AG09319 (cell line): ENCODE data around the gene TCF4.

ENCODE experiments used
- DNase-seq: peaks from one replicate; pipeline ENCODE4 v3.0.0-alpha.2; 2010; ENCODE audit warnings: low read depth; ENCODE audit errors: extremely low read depth
- CTCF ChIP-seq: IDR thresholded peaks from 2 replicates; pipeline ENCODE4 v1.5.1; 2011; ENCODE audit warnings: low read depth, mild to moderate bottlenecking, inconsistent platforms, low read length, moderate library complexity

Gene TCF4

GRCh38 chr18:55430026-55430425, 158.0 kb downstream of the TCF4 start:
- TF ChIP-seq CTCF, result no peak
- no peak for DNase-seq

- no peak for DNase-seq
- TF ChIP-seq CTCF, result no peak
Measured at GRCh38 chr18:55427951-55428350, 160.0 kb downstream of the TCF4 start.

GRCh38 chr18:55425698-55426097, 162.3 kb downstream of the TCF4 start:
- DNase-seq, result no peak
- TF ChIP-seq CTCF, result no peak

- no peak for TF ChIP-seq CTCF
- DNase-seq, result no peak
Measured at GRCh38 chr18:55422456-55423180, 165.4 kb downstream of the TCF4 start.

GRCh38 chr18:55421615-55422419, 166.2 kb downstream of the TCF4 start:
- no peak for DNase-seq
- no peak for TF ChIP-seq CTCF

GRCh38 chr18:55421308-55421614, 166.7 kb downstream of the TCF4 start:
- no peak for DNase-seq
- no peak for TF ChIP-seq CTCF

- no peak for TF ChIP-seq CTCF
- DNase-seq, result no peak
Measured at GRCh38 chr18:55420665-55421307, 167.2 kb downstream of the TCF4 start.
